Keratinocyte (primary cell): Measurements from ENCODE around the gene DPYSL4.

Source experiments
- CTCF ChIP-seq, 3 experiments: IDR thresholded peaks in 1 of 3; conservative IDR thresholded peaks in 1 of 3; optimal IDR thresholded peaks in 1 of 3; 2 replicates in 2 of 3; 3 replicates in 1 of 3; pipeline versions ENCODE3 to v1.5.1; 2011; ENCODE audit warnings: low read length in 3 of 3, mild to moderate bottlenecking in 3 of 3, moderate library complexity in 2 of 3, control low read depth in 1 of 3, inconsistent platforms in 1 of 3; ENCODE audit not compliant: insufficient read depth in 2 of 3; ENCODE audit errors: extremely low read depth in 1 of 3
- EZH2 ChIP-seq: IDR thresholded peaks from one replicate; pipeline ENCODE4 v1.6.1; 2012; ENCODE audit warnings: inconsistent platforms, mild to moderate bottlenecking, low read length, moderate library complexity

- TF ChIP-seq CTCF (optimal IDR thresholded peaks at IDR 0.05 in 1 of 3, IDR thresholded peaks at IDR 0.05 in 1 of 3, conservative IDR thresholded peaks at IDR 0.05 in 1 of 3; ENCODE audit: extremely low read depth in 1 of 3, insufficient read depth in 2 of 3, low read length in 3 of 3), result no peak
- no peak for TF ChIP-seq EZH2
Measured at GRCh38 chr10:132224343-132225072, 37.8 kb downstream of the DPYSL4 start.
